ENCODE data around the gene FOXD1.
"Not testable (repeated sequence)": the region's sequence is repeated elsewhere in the genome, so short reads cannot be mapped to it uniquely, and the experiment has no call there.

FOXD1 gene

GRCh38 chr5:73487257-73487656, 38.7 kb upstream of the FOXD1 start:
- not testable (repeated sequence) for H3K9me3 ChIP-seq (ENCODE audit: control insufficient read depth, low read length); H3K4me1 ChIP-seq (ENCODE audit: control insufficient read depth, insufficient read depth, low read length, poor library complexity, severe bottlenecking); DNase-seq; H3K27ac ChIP-seq (ENCODE audit: insufficient read depth, low read length, poor library complexity, severe bottlenecking); H3K27me3 ChIP-seq (replicated peaks; ENCODE audit: control insufficient read depth, insufficient read depth, low read length, poor library complexity, severe bottlenecking); H3K4me3 ChIP-seq (ENCODE audit: insufficient read depth, low read depth, low read length, poor library complexity, severe bottlenecking); H3K36me3 ChIP-seq (ENCODE audit: control insufficient read depth, insufficient read depth, low read length)

- Histone ChIP-seq H3K4me1 (ENCODE audit: control insufficient read depth, insufficient read depth, low read length, poor library complexity, severe bottlenecking) (no peaks in the 10 kb centered on the region), H3K4me3 (ENCODE audit: insufficient read depth, low read depth, low read length, poor library complexity, severe bottlenecking) (no peak overlapping the region), H3K27ac (ENCODE audit: insufficient read depth, low read length, poor library complexity, severe bottlenecking) (no peak overlapping the region), H3K36me3 (ENCODE audit: control insufficient read depth, insufficient read depth, low read length) (no peaks in the 10 kb centered on the region), H3K9me3 (ENCODE audit: control insufficient read depth, low read length) (no peaks in the 10 kb centered on the region), H3K27me3 (replicated peaks; ENCODE audit: control insufficient read depth, insufficient read depth, low read length, poor library complexity, severe bottlenecking) (no peaks in the 10 kb centered on the region)
- DNase-seq: no peak
These were observed 37.7 kb upstream of the FOXD1 start for GRCh38 chr5:73486119-73486899.

- Histone ChIP-seq H3K27me3 (replicated peaks; ENCODE audit: control insufficient read depth, insufficient read depth, low read length, poor library complexity, severe bottlenecking) (no peaks in the 10 kb centered on the region), H3K4me1 (ENCODE audit: control insufficient read depth, insufficient read depth, low read length, poor library complexity, severe bottlenecking) (no peaks in the 10 kb centered on the region), H3K9me3 (ENCODE audit: control insufficient read depth, low read length) (no peaks in the 10 kb centered on the region), H3K36me3 (ENCODE audit: control insufficient read depth, insufficient read depth, low read length) (no peaks in the 10 kb centered on the region), H3K4me3 (ENCODE audit: insufficient read depth, low read depth, low read length, poor library complexity, severe bottlenecking) (no peak overlapping the region), H3K27ac (ENCODE audit: insufficient read depth, low read length, poor library complexity, severe bottlenecking) (no peak overlapping the region)
- DNase-seq: no peak
These were observed 37.1 kb upstream of the FOXD1 start for GRCh38 chr5:73485715-73486114.

- no peak overlapping the region for H3K4me3 ChIP-seq (ENCODE audit: insufficient read depth, low read depth, low read length, poor library complexity, severe bottlenecking)
- no peak for DNase-seq
- H3K36me3 ChIP-seq (ENCODE audit: control insufficient read depth, insufficient read depth, low read length): no peaks in the 10 kb centered on the region
- no peaks in the 10 kb centered on the region for H3K9me3 ChIP-seq (ENCODE audit: control insufficient read depth, low read length)
- H3K27ac ChIP-seq (ENCODE audit: insufficient read depth, low read length, poor library complexity, severe bottlenecking): no peak overlapping the region
- no peaks in the 10 kb centered on the region for H3K4me1 ChIP-seq (ENCODE audit: control insufficient read depth, insufficient read depth, low read length, poor library complexity, severe bottlenecking)
- H3K27me3 ChIP-seq (replicated peaks; ENCODE audit: control insufficient read depth, insufficient read depth, low read length, poor library complexity, severe bottlenecking): no peaks in the 10 kb centered on the region
These were observed 35.9 kb upstream of the FOXD1 start for GRCh38 chr5:73484511-73484910.

GRCh38 chr5:73483676-73484075, 35.1 kb upstream of the FOXD1 start:
- Histone ChIP-seq H3K27me3 (replicated peaks; ENCODE audit: control insufficient read depth, insufficient read depth, low read length, poor library complexity, severe bottlenecking) (no peaks in the 10 kb centered on the region), H3K9me3 (ENCODE audit: control insufficient read depth, low read length) (no peaks in the 10 kb centered on the region), H3K4me1 (ENCODE audit: control insufficient read depth, insufficient read depth, low read length, poor library complexity, severe bottlenecking) (no peaks in the 10 kb centered on the region), H3K4me3 (ENCODE audit: insufficient read depth, low read depth, low read length, poor library complexity, severe bottlenecking) (no peak overlapping the region), H3K27ac (ENCODE audit: insufficient read depth, low read length, poor library complexity, severe bottlenecking) (no peak overlapping the region), H3K36me3 (ENCODE audit: control insufficient read depth, insufficient read depth, low read length) (no peaks in the 10 kb centered on the region)
- DNase-seq: no peak

GRCh38 chr5:73482383-73483136, 34.0 kb upstream of the FOXD1 start:
- no peak overlapping the region for H3K4me3 ChIP-seq (ENCODE audit: insufficient read depth, low read depth, low read length, poor library complexity, severe bottlenecking)
- no peaks in the 10 kb centered on the region for H3K27me3 ChIP-seq (replicated peaks; ENCODE audit: control insufficient read depth, insufficient read depth, low read length, poor library complexity, severe bottlenecking)
- H3K9me3 ChIP-seq (ENCODE audit: control insufficient read depth, low read length): no peaks in the 10 kb centered on the region
- H3K27ac ChIP-seq (ENCODE audit: insufficient read depth, low read length, poor library complexity, severe bottlenecking): no peak overlapping the region
- no peaks in the 10 kb centered on the region for H3K4me1 ChIP-seq (ENCODE audit: control insufficient read depth, insufficient read depth, low read length, poor library complexity, severe bottlenecking)
- no peaks in the 10 kb centered on the region for H3K36me3 ChIP-seq (ENCODE audit: control insufficient read depth, insufficient read depth, low read length)
- no peak for DNase-seq

GRCh38 chr5:73480500-73480899, 31.9 kb upstream of the FOXD1 start:
- no peak for DNase-seq
- no peak overlapping the region for H3K27ac ChIP-seq (ENCODE audit: insufficient read depth, low read length, poor library complexity, severe bottlenecking)
- no peaks in the 10 kb centered on the region for H3K27me3 ChIP-seq (replicated peaks; ENCODE audit: control insufficient read depth, insufficient read depth, low read length, poor library complexity, severe bottlenecking)
- no peaks in the 10 kb centered on the region for H3K9me3 ChIP-seq (ENCODE audit: control insufficient read depth, low read length)
- no peaks in the 10 kb centered on the region for H3K36me3 ChIP-seq (ENCODE audit: control insufficient read depth, insufficient read depth, low read length)
- no peak overlapping the region for H3K4me3 ChIP-seq (ENCODE audit: insufficient read depth, low read depth, low read length, poor library complexity, severe bottlenecking)
- H3K4me1 ChIP-seq (ENCODE audit: control insufficient read depth, insufficient read depth, low read length, poor library complexity, severe bottlenecking): no peaks in the 10 kb centered on the region

- no peak overlapping the region for H3K4me3 ChIP-seq (ENCODE audit: insufficient read depth, low read depth, low read length, poor library complexity, severe bottlenecking)
- no peak overlapping the region for H3K27ac ChIP-seq (ENCODE audit: insufficient read depth, low read length, poor library complexity, severe bottlenecking)
- H3K9me3 ChIP-seq (ENCODE audit: control insufficient read depth, low read length): no peaks in the 10 kb centered on the region
- H3K4me1 ChIP-seq (ENCODE audit: control insufficient read depth, insufficient read depth, low read length, poor library complexity, severe bottlenecking): no peaks in the 10 kb centered on the region
- H3K36me3 ChIP-seq (ENCODE audit: control insufficient read depth, insufficient read depth, low read length): no peaks in the 10 kb centered on the region
- no peaks in the 10 kb centered on the region for H3K27me3 ChIP-seq (replicated peaks; ENCODE audit: control insufficient read depth, insufficient read depth, low read length, poor library complexity, severe bottlenecking)
- no peak for DNase-seq
These were observed 23.5 kb upstream of the FOXD1 start for GRCh38 chr5:73472116-73472515.

- Histone ChIP-seq H3K9me3 (ENCODE audit: control insufficient read depth, low read length) (no peaks in the 10 kb centered on the region), H3K4me1 (ENCODE audit: control insufficient read depth, insufficient read depth, low read length, poor library complexity, severe bottlenecking) (no peaks in the 10 kb centered on the region), H3K27ac (ENCODE audit: insufficient read depth, low read length, poor library complexity, severe bottlenecking) (no peak overlapping the region), H3K27me3 (replicated peaks; ENCODE audit: control insufficient read depth, insufficient read depth, low read length, poor library complexity, severe bottlenecking) (no peaks in the 10 kb centered on the region), H3K4me3 (ENCODE audit: insufficient read depth, low read depth, low read length, poor library complexity, severe bottlenecking) (no peak overlapping the region), H3K36me3 (ENCODE audit: control insufficient read depth, insufficient read depth, low read length) (no peaks in the 10 kb centered on the region)
- no peak for DNase-seq
These were observed 23.1 kb upstream of the FOXD1 start for GRCh38 chr5:73471654-73472053.

GRCh38 chr5:73469878-73470277, 21.3 kb upstream of the FOXD1 start:
- H3K9me3 ChIP-seq (ENCODE audit: control insufficient read depth, low read length): no peaks in the 10 kb centered on the region
- no peak overlapping the region for H3K27ac ChIP-seq (ENCODE audit: insufficient read depth, low read length, poor library complexity, severe bottlenecking)
- no peaks in the 10 kb centered on the region for H3K36me3 ChIP-seq (ENCODE audit: control insufficient read depth, insufficient read depth, low read length)
- no peak overlapping the region for H3K4me3 ChIP-seq (ENCODE audit: insufficient read depth, low read depth, low read length, poor library complexity, severe bottlenecking)
- DNase-seq: no peak
- no peaks in the 10 kb centered on the region for H3K27me3 ChIP-seq (replicated peaks; ENCODE audit: control insufficient read depth, insufficient read depth, low read length, poor library complexity, severe bottlenecking)
- H3K4me1 ChIP-seq (ENCODE audit: control insufficient read depth, insufficient read depth, low read length, poor library complexity, severe bottlenecking): no peaks in the 10 kb centered on the region
